PC-9 (cell line): ENCODE data around the gene DUS1L. TPM values are rescaled to one million over a fixed set of nuclear protein-coding genes. Genes with fewer than 3 reads are reported as not detected.

Source experiments
- BruUV-seq: library from RNA; stranded (reverse); fragments of 400-500 nt; replicated peaks from 2 replicates; lab custom pipeline; 2021; lab: Mats Ljungman, UMichigan
- CTCF ChIA-PET: fragments of 300-600 bp; sonication (Branson Sonifier 250); formaldehyde crosslinking; loops from one replicate; lab custom pipeline; 2022; ENCODE audit warnings: antibody characterized with exemption; lab: Charles Lee
- POLR2A ChIA-PET: fragments of 300-600 bp; sonication (Branson Sonifier 250); formaldehyde crosslinking; loops from one replicate; lab custom pipeline; 2022; ENCODE audit warnings: antibody characterized with exemption; ENCODE audit not compliant: unreplicated experiment; lab: Charles Lee
- DNase-seq, 2 experiments: peaks; one replicate each; pipeline versions ENCODE4 v3.0.0 to v3.0.0-alpha.2; 2015 to 2022; ENCODE audit warnings: mixed read lengths in 1 of 2
- H2AFZ ChIP-seq: fragments of 200-600 bp; sonication (generic); 2 replicates; pipeline ENCODE4 v1.8.1; 2017; ENCODE audit warnings: antibody characterized with exemption
- H3F3A ChIP-seq: fragments of 200-600 bp; sonication (generic); 2 replicates; pipeline ENCODE4 v1.8.1; 2017; ENCODE audit warnings: antibody characterized with exemption, mild to moderate bottlenecking, low read depth; ENCODE audit not compliant: insufficient read depth
- H3K27ac ChIP-seq: fragments of 200-600 bp; sonication (generic); 2 replicates; pipeline ENCODE4 v1.6.1; 2016; ENCODE audit warnings: mixed run types
- H3K27me3 ChIP-seq: fragments of 200-600 bp; sonication (generic); 2 replicates; pipeline ENCODE4 v1.6.1; 2016; ENCODE audit warnings: low read depth, mixed run types; ENCODE audit not compliant: insufficient read depth
- H3K36me3 ChIP-seq: fragments of 200-600 bp; sonication (generic); 2 replicates; pipeline ENCODE4 v1.6.1; 2016; ENCODE audit warnings: low read depth, mixed run types
- H3K4me1 ChIP-seq: fragments of 200-600 bp; sonication (generic); replicated peaks from 2 replicates; pipeline ENCODE4 v1.6.1; 2016; ENCODE audit warnings: mixed run types; ENCODE audit not compliant: insufficient read depth
- H3K4me2 ChIP-seq: fragments of 200-600 bp; sonication (generic); 2 replicates; pipeline ENCODE4 v1.6.1; 2017; ENCODE audit warnings: mixed run types
- H3K4me3 ChIP-seq: fragments of 200-600 bp; sonication (generic); 2 replicates; pipeline ENCODE4 v1.6.1; 2016; ENCODE audit warnings: mixed run types
- H3K79me2 ChIP-seq: fragments of 200-600 bp; sonication (generic); 2 replicates; pipeline ENCODE4 v1.6.1; 2017; ENCODE audit warnings: low read depth, mixed run types
- H3K9me2 ChIP-seq: fragments of 200-600 bp; sonication (generic); 2 replicates; pipeline ENCODE4 v1.8.1; 2017; ENCODE audit warnings: mild to moderate bottlenecking; ENCODE audit not compliant: insufficient read depth
- H3K9me3 ChIP-seq: fragments of 200-600 bp; sonication (generic); 2 replicates; pipeline ENCODE4 v1.8.1; 2016; ENCODE audit warnings: low read depth; ENCODE audit not compliant: insufficient read depth
- H4K20me1 ChIP-seq: fragments of 200-600 bp; sonication (generic); 2 replicates; pipeline ENCODE4 v1.8.1; 2017; ENCODE audit not compliant: insufficient read depth
- EZH2 ChIP-seq: fragments of 200-600 bp; sonication (generic); IDR thresholded peaks from 2 replicates; pipeline ENCODE4 v1.8.0; 2017; ENCODE audit warnings: antibody characterized with exemption, low read depth
- intact Hi-C: fragments of 100-400 bp; cut with micrococcal nuclease; formaldehyde crosslinking; loops from one replicate; pipeline ENCODE4 v1.10.0; 2022; ENCODE audit not compliant: unreplicated experiment
- total RNA-seq: library from RNA; stranded (reverse); gene quantifications from 2 replicates; pipeline ENCODE4 v1.2.3, GENCODE V29; 2021
- TF ChIP-seq, protein P1 (sequence below): fragments of 200-600 bp; sonication (generic); conservative IDR thresholded peaks from 2 replicates; pipeline ENCODE4 v1.6.1; 2017; ENCODE audit warnings: mixed run types, antibody characterized with exemption, mild to moderate bottlenecking, moderate library complexity

DUS1L gene
- total RNA-seq, 1 experiment from 2014 or later, result 138 TPM

DNA sequence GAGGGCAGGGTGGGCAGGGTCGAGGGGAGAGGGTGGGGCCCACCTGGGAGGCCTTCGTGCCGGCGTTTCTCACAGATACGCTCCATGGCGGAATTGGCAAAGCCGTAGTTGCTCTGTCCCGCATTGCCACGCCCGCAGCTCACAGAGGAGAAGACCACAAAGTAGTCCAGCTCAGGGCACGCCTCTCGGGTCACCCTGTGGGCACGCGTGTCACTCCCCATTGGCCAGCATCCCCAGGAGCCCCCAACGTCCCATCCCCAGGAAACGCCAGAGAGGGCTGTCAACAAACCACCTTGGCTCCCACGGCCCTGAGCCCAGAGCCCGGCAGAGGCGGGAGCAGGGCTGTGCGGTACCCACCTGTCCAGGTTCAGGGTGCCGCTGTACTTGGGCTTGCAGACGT is 16.4 kb upstream of the DUS1L start:
- peaks cover 14% of the 10 kb centered on the region for H4K20me1 ChIP-seq
- H2AFZ ChIP-seq, result no peak overlapping the region
- ChIA-PET POLR2A (no interaction called here), CTCF (no interaction called here)
- no peaks in the 10 kb centered on the region for H3K79me2 ChIP-seq
- no peaks in the 10 kb centered on the region for H3K9me3 ChIP-seq
- intact Hi-C loops, result no loop called here
- H3K4me2 ChIP-seq, result no peak overlapping the region
- no peaks in the 10 kb centered on the region for H3K27me3 ChIP-seq
- no peak for DNase-seq
- H3K4me3 ChIP-seq, result no peak overlapping the region
- H3K4me1 ChIP-seq, result no peaks in the 10 kb centered on the region
- no peak overlapping the region for H3K27ac ChIP-seq
- peaks cover 7% of the 10 kb centered on the region; the same call in 1 of the 2 replicates for H3F3A ChIP-seq
- no peaks in the 10 kb centered on the region for H3K9me2 ChIP-seq
- BruUV-seq, result no TSS peak
- no peaks in the 10 kb centered on the region for H3K36me3 ChIP-seq
- TF ChIP-seq, protein P1, sequence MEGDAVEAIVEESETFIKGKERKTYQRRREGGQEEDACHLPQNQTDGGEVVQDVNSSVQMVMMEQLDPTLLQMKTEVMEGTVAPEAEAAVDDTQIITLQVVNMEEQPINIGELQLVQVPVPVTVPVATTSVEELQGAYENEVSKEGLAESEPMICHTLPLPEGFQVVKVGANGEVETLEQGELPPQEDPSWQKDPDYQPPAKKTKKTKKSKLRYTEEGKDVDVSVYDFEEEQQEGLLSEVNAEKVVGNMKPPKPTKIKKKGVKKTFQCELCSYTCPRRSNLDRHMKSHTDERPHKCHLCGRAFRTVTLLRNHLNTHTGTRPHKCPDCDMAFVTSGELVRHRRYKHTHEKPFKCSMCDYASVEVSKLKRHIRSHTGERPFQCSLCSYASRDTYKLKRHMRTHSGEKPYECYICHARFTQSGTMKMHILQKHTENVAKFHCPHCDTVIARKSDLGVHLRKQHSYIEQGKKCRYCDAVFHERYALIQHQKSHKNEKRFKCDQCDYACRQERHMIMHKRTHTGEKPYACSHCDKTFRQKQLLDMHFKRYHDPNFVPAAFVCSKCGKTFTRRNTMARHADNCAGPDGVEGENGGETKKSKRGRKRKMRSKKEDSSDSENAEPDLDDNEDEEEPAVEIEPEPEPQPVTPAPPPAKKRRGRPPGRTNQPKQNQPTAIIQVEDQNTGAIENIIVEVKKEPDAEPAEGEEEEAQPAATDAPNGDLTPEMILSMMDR, result no peak

- Histone ChIP-seq H3K36me3 (no peaks in the 10 kb centered on the region), H4K20me1 (peaks cover 14% of the 10 kb centered on the region), H3K79me2 (no peaks in the 10 kb centered on the region), H3K4me2 (no peak overlapping the region), H3F3A (peaks cover 11% of the 10 kb centered on the region), H2AFZ (no peak overlapping the region), H3K9me2 (no peaks in the 10 kb centered on the region), H3K9me3 (no peaks in the 10 kb centered on the region), H3K4me1 (no peaks in the 10 kb centered on the region), H3K27ac (no peak overlapping the region), H3K27me3 (no peaks in the 10 kb centered on the region), H3K4me3 (no peak overlapping the region)
- intact Hi-C loops, result no loop called here
- TF ChIP-seq, protein P1, result no peak
- no peak for TF ChIP-seq EZH2
- ChIA-PET POLR2A (no interaction called here), CTCF (no interaction called here)
- no TSS peak for BruUV-seq
- no peak for DNase-seq
Observed at GRCh38 chr17:82081546-82081945, 15.9 kb upstream of the DUS1L start.

- TF ChIP-seq, protein P1, result no peak
- TF ChIP-seq EZH2, result no peak
- H3K9me2 ChIP-seq, result no peaks in the 10 kb centered on the region
- peaks cover 17% of the 10 kb centered on the region for H3F3A ChIP-seq
- no peak for DNase-seq
- no peak overlapping the region for H2AFZ ChIP-seq
- peaks cover 14% of the 10 kb centered on the region for H4K20me1 ChIP-seq
- BruUV-seq, result no TSS peak
- no peak overlapping the region for H3K27ac ChIP-seq
- no peak overlapping the region for H3K4me2 ChIP-seq
- no peaks in the 10 kb centered on the region for H3K9me3 ChIP-seq
- H3K27me3 ChIP-seq, result no peaks in the 10 kb centered on the region
- intact Hi-C loops, result no loop called here
- ChIA-PET CTCF (no interaction called here), POLR2A (no interaction called here)
- H3K4me3 ChIP-seq, result no peak overlapping the region
- H3K36me3 ChIP-seq, result no peaks in the 10 kb centered on the region
- no peaks in the 10 kb centered on the region for H3K4me1 ChIP-seq
- H3K79me2 ChIP-seq, result no peaks in the 10 kb centered on the region
Observed at GRCh38 chr17:82080789-82081464, 15.3 kb upstream of the DUS1L start.
